ENCODE measurements around the gene SIGLEC6. TPM values are rescaled to one million over a fixed set of nuclear protein-coding genes. Genes with fewer than 3 reads are reported as not detected.
A peak's percentile ranks its signal among the peaks of the same experiment; 100 is the strongest.

The SIGLEC6 gene
- total RNA-seq, result under 1 TPM in 3 of 6 donors, not detected in 3; 0.16 to 0.67 (median 0.31) TPM
- under 1 TPM in 1 of 2 donors, not detected in 1; 0.21 TPM for polyA plus RNA-seq

DNA sequence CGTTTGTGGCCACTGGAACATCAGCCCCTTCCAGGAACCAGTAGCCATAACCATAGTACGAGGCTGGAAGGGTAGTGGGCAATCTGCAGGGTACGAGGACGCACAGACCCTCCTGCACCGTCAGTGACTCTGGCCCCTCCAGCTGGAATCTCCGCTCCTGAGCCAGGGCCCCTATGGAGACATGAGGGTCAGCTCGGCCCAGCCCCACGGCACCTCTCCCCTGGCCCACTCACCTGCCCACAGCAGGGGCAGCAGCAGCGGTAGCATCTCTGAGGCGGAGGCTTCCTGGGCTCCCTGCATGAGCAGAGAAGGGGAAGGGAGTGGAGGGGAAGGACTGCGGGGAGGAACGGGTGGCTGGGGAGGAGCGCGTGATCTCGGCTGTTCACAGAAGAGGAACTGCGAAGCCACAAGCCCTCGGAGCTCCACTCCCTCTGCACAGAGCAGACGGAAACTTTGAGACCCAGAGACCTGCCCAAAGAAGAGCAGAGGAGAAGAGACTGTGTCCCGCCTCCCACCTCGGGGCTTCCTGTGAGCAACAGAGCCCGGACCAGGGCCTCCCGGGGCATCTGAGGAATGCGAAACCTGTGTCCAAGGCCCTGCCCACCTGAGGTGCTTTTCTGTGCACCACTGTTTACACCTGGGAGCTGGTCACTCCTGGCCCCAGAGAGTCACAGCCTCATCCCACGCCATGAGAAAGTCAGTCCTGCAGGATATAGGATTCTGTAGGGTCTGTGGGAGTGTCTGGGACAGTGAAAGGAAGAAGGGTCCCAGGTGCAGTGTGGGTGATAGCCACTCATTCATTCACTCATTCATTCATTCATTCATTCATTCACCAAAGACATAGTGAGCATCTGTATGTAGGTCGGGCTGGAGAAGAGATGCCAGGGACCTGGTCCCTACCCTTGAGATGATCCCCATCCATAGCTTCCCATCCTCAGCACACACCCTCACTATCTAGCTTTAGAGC is at the start of gene SIGLEC6:
Gene SIGLEC6 (minus strand): TSS at position 322 of the 967 bp plus-strand sequence. CDS start 22 bp downstream, at position 300.
- DNase-seq, result peak in 1 of 6 donors; percentile 67
- H3K9me3 ChIP-seq, result no peaks in the 10 kb centered on the region
- H3K4me1 ChIP-seq, result no peaks in the 10 kb centered on the region
- no peak within 1 kb of the TSS for H3K4me3 ChIP-seq
- intact Hi-C loops (cut with DNase I), result no loop called here
- no peak within 1 kb of the TSS for H3K27ac ChIP-seq
- TF ChIP-seq, protein P1, sequence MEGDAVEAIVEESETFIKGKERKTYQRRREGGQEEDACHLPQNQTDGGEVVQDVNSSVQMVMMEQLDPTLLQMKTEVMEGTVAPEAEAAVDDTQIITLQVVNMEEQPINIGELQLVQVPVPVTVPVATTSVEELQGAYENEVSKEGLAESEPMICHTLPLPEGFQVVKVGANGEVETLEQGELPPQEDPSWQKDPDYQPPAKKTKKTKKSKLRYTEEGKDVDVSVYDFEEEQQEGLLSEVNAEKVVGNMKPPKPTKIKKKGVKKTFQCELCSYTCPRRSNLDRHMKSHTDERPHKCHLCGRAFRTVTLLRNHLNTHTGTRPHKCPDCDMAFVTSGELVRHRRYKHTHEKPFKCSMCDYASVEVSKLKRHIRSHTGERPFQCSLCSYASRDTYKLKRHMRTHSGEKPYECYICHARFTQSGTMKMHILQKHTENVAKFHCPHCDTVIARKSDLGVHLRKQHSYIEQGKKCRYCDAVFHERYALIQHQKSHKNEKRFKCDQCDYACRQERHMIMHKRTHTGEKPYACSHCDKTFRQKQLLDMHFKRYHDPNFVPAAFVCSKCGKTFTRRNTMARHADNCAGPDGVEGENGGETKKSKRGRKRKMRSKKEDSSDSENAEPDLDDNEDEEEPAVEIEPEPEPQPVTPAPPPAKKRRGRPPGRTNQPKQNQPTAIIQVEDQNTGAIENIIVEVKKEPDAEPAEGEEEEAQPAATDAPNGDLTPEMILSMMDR (IDR thresholded peaks at IDR 0.05), result no peak
- no peaks in the 10 kb centered on the region for H3K36me3 ChIP-seq
- no peak for FAIRE-seq
- 20 to 24% methylated on average over 24 to 25 of the region's 25 CpGs for WGBS, 2 donors
- H3K27me3 ChIP-seq, result no peaks in the 10 kb centered on the region
- ATAC-seq, result peak in 3 of 4 donors; percentile 30 to 87 (median 74)

DNA sequence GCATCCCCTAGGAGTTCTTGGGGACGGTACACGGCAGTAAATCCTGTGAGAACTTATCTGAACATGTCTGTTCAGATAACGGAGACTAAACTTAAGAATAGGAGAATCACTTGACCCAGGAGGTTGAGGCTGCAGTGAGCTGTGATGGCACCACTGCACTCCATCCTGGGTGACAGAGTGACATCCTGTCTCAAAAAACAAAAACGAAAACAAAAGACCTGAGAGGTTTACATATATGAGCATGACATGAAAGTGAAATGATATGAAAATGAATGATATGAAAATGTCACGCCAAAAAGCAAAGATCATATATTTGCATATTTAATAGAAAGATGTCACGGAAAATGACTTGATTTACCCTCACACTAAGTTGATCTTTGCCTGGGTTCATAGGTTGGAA is 45.4 kb upstream of the SIGLEC6 start:
- no peak overlapping the region for H3K27ac ChIP-seq
- H3K4me3 ChIP-seq, result no peak overlapping the region
- no peaks in the 10 kb centered on the region for H3K9me3 ChIP-seq
- H3K4me1 ChIP-seq, result peaks cover 6 to 9% (median 6%) of the 10 kb centered on the region in 3 donors
- DNase-seq (no peak), FAIRE-seq (no peak), ATAC-seq (no peak)
- no peaks in the 10 kb centered on the region for H3K27me3 ChIP-seq
- TF ChIP-seq, protein P1 (IDR thresholded peaks at IDR 0.05), result no peak
- intact Hi-C loops (cut with DNase I), result no loop called here
- 92 to 95% methylated on average over 6 of the region's 6 CpGs for WGBS, 2 donors
- peaks cover 0 to 7% (median 4%) of the 10 kb centered on the region in 3 donors for H3K36me3 ChIP-seq

DNA sequence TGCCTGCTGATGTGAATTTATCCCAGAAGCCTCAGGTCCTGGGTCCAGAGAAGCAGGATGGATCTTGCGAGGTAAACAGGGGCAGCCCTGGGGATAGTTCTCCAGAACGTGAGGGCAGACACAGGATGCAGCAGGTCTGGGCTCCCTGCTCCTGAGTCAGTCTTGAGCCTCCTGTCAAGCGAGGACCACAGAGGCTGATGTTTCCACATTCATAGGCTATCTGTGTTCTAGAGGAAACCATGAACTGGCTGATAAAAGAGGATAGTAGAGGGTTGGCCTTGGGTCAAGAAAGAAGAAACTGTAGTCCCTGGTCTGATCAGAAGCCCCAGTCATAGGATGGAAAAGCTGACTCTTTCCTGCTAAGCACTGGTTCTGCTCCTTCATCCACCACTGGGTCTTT is 41.9 kb upstream of the SIGLEC6 start:
- Histone ChIP-seq H3K36me3 (no peaks in the 10 kb centered on the region), H3K27me3 (peaks cover 0 to 6% (median 2%) of the 10 kb centered on the region in 4 donors), H3K4me1 (peaks cover 7 to 9% (median 8%) of the 10 kb centered on the region in 3 donors), H3K27ac (no peak overlapping the region), H3K9me3 (no peaks in the 10 kb centered on the region), H3K4me3 (no peak overlapping the region)
- ATAC-seq, result no peak
- intact Hi-C loops (cut with DNase I), result no loop called here
- no peak for DNase-seq
- TF ChIP-seq, protein P1 (IDR thresholded peaks at IDR 0.05), result no peak
- no peak for FAIRE-seq
- WGBS, 2 donors, result 91 to 94% methylated on average over 3 of the region's 3 CpGs

DNA sequence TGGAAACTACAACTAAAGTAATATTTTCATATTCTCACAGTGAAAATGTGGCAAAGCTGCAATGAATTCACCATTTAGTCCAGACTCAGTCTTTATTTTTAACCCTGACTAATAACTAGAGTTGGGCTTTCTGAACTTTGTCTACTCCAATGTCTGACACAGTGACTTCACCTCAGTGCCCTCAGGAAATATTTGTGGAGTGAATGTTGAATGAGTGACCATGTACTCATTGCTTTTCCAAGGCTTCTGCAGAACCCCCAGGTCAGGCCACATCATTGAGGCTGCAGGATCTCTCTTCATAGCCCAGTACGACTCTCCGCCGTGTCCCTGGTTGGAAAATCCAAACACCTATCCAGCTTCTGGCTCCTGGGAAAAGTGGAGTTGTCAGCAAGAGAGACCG is 41.4 kb upstream of the SIGLEC6 start:
- H3K4me3 ChIP-seq, result no peak overlapping the region
- ATAC-seq (no peak), FAIRE-seq (no peak), DNase-seq (no peak)
- peaks cover 0 to 6% (median 2%) of the 10 kb centered on the region in 4 donors for H3K27me3 ChIP-seq
- no peaks in the 10 kb centered on the region for H3K9me3 ChIP-seq
- WGBS, 2 donors, result 94 to 98% methylated on average over 4 of the region's 4 CpGs
- TF ChIP-seq, protein P1 (IDR thresholded peaks at IDR 0.05), result no peak
- H3K4me1 ChIP-seq, result peaks cover 7 to 9% (median 8%) of the 10 kb centered on the region in 3 donors
- H3K36me3 ChIP-seq, result no peaks in the 10 kb centered on the region
- H3K27ac ChIP-seq, result no peak overlapping the region
- intact Hi-C loops (cut with DNase I), result no loop called here
